Right lobe of liver (tissue), 4 donors: ENCODE measurements around the gene ZNF586.

Experiments used
- POLR2A ChIP-seq: fragments of 450-650 bp; IDR thresholded peaks from one replicate; pipeline ENCODE4 v1.6.1; 2017; ENCODE audit warnings: antibody characterized with exemption, mild to moderate bottlenecking
- TF ChIP-seq, protein P1 (sequence below), 4 donors: fragments of 200-600 bp in 3 of 4; fragments of 450-650 bp in 1 of 4; IDR thresholded peaks; one replicate each; pipeline versions ENCODE4 v1.5.1 to v1.8.0; 2016 to 2022; ENCODE audit warnings: antibody characterized with exemption in 4 of 4, mild to moderate bottlenecking in 2 of 4
- donor health status: DM: no; HTN: no; CAD: no.
- donor health status: DM: no; HTN: no; CAD: no.
- donor health status: DM: no; HTN: yes; CAD: no.

DNA sequence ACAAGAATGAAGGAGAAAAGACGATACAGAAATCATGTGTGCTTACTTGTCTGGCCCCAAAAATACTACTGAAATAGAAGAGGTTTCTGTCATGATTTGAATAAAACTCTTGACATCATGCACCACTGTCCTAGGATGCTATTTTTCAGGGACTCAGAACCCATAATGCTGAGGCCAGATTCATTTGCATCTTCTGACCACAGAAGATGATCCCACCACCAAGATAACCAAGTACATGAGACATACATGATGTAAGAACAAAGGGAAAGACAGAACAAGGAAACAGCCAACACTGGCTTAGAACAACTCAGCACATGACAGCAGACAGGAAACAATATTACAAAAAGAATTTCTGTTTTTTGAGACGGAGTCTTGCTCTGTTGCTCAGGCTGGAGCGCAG, 42.8 kb downstream of the ZNF586 start:
- TF ChIP-seq, protein P1, sequence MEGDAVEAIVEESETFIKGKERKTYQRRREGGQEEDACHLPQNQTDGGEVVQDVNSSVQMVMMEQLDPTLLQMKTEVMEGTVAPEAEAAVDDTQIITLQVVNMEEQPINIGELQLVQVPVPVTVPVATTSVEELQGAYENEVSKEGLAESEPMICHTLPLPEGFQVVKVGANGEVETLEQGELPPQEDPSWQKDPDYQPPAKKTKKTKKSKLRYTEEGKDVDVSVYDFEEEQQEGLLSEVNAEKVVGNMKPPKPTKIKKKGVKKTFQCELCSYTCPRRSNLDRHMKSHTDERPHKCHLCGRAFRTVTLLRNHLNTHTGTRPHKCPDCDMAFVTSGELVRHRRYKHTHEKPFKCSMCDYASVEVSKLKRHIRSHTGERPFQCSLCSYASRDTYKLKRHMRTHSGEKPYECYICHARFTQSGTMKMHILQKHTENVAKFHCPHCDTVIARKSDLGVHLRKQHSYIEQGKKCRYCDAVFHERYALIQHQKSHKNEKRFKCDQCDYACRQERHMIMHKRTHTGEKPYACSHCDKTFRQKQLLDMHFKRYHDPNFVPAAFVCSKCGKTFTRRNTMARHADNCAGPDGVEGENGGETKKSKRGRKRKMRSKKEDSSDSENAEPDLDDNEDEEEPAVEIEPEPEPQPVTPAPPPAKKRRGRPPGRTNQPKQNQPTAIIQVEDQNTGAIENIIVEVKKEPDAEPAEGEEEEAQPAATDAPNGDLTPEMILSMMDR (IDR thresholded peaks at IDR 0.05) = no peak
- TF ChIP-seq POLR2A = no peak
